C4-2B (cell line): Measurements from ENCODE around the gene PGAM5.

ENCODE experiments used
- H3K27ac ChIP-seq: fragments of 450-650 bp; 2 replicates; pipeline ENCODE4 v1.5.1; 2017
- ZFX ChIP-seq: fragments of 450-650 bp; IDR thresholded peaks from 2 replicates; pipeline ENCODE4 v1.6.1; 2017
- TF ChIP-seq, protein P1 (sequence below): fragments of 450-650 bp; conservative IDR thresholded peaks from 2 replicates; pipeline ENCODE4 v1.5.1; 2017; ENCODE audit warnings: mild to moderate bottlenecking

Gene PGAM5

DNA sequence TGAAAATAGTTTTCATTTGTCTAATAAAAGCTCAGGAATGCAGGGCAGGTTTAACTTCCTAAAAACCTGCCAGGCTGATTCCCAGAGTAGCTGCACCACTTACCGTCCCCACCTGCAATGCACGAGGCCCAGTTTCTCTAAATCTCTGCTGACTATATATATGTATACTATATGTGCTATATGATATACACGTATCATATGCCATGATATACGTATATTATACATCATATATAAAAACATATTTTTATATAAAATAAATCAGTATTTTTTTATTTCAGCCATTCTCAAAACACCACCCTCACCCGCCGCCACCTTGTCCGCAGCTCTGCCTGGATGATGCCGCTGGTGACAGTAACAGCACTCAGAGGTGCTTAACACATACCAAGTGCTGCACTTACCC lies 48.7 kb downstream of the PGAM5 start:
- TF ChIP-seq, protein P1, sequence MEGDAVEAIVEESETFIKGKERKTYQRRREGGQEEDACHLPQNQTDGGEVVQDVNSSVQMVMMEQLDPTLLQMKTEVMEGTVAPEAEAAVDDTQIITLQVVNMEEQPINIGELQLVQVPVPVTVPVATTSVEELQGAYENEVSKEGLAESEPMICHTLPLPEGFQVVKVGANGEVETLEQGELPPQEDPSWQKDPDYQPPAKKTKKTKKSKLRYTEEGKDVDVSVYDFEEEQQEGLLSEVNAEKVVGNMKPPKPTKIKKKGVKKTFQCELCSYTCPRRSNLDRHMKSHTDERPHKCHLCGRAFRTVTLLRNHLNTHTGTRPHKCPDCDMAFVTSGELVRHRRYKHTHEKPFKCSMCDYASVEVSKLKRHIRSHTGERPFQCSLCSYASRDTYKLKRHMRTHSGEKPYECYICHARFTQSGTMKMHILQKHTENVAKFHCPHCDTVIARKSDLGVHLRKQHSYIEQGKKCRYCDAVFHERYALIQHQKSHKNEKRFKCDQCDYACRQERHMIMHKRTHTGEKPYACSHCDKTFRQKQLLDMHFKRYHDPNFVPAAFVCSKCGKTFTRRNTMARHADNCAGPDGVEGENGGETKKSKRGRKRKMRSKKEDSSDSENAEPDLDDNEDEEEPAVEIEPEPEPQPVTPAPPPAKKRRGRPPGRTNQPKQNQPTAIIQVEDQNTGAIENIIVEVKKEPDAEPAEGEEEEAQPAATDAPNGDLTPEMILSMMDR: no peak
- TF ChIP-seq ZFX: no peak

DNA sequence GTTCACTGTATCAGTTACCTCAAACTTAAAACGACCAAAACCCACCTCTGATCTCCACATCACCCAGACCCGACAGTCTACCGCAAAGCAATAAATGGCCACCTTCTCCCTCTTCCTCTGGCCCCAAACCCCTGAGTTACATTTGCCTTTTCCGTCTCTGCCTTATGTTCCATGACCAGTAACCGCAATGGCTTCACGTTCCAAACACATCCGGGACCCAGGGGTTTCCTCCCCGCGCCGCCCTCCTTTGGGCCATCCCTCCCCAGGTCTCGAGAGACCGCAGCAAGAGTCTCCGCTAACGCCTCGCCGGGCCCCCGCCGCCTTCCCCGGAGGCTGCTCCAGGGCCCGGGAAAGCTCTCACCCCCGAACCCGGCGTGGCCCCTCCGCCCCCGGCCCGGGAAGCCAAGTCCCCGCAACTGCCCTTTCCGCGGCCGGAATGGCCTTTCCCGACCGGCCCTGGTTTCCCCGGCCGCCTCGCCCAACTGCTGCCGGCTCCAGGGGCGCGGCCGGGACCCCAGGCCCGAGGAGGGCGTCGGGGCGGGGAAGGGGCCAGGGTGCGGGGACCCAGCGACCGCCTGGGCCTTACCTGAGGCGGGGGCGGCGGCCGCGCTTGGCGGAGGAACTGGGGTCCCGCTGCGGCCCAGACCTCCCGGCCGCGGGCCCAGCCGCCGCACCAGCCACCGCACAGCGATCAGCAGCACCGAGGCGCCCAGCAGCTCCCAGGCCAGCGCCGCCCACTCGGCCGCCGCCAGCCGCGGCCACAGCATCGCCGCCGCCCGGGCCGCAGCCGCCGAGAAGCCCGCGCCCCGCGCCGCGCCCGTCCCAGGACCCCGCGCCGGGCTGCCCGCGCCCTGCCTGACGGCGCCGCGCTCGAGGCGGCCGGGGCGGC lies 50.6 kb downstream of the PGAM5 start, which contains the start of gene ANKLE2:
Gene ANKLE2, minus strand, starts transcription at position 801 of the 889 bp plus-strand sequence. Its CDS starts 34 bp downstream, at position 767.
- TF ChIP-seq, protein P1: no peak
- TF ChIP-seq ZFX: peak; percentile 88
- peak within 1 kb of the TSS; percentile 98 for H3K27ac ChIP-seq

More for the DNA sequence above, 48.7 kb downstream of the PGAM5 start:
- no peak overlapping the region; the same call in 1 of the 2 replicates for H3K27ac ChIP-seq

DNA sequence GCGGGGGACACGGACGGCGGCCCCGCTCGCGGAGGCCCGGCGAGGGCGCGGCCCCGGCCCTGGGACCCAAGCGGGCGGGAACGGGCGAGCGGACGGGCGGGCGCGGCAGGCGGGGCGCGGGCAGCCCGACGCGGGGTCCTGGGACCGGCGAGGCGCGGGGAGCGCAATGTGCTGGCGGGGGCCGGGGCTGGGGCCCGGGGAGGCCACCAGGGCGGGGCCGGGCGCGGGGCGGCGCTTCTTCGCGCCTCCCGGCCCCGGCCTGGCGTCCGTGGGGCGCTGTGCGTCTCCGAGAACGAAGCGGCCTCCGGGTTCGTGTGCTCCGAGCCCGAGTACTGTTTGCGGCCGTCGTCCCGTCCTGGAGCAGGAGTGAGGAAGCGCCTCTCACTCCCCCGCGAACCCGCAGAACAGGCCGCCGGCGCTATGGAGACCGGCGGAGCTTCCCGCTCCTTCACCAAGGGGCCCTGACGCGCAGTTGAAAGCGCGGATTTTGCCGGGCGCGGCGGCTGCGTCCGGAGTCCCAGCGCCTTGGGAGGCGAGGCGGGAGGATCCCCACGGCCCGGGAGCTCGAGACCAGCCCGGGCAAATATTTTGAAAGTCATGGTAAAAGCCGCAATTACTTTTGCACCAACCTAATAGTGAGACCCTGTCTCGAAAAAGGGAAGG lies 51.4 kb downstream of the PGAM5 start:
- peak overlapping the region; percentile 98 for H3K27ac ChIP-seq
- TF ChIP-seq, protein P1: no peak
- TF ChIP-seq ZFX: peak; percentile 36; the same call in 1 of the 2 replicates

DNA sequence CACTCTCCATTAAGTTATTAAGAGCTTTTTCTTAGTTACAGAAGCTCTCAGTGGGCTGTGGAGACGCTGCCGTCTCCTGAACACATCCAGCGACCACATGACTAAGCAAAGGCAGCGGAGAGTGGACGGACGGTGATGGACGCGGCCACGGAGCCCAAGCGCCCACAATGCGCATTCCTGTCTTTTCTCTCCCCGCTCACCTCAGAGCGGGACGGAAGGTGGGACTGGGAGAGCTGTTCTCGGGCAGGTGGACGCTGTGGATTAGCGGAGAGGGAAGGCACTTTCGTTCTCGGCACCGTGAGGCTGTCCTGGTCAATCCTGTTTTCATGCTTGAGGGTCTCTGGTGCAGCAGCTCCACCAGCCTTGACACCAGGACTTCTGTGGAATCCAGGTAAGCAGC lies 53.6 kb downstream of the PGAM5 start:
- H3K27ac ChIP-seq: no peak overlapping the region
- no peak for TF ChIP-seq ZFX
- TF ChIP-seq, protein P1: no peak

DNA sequence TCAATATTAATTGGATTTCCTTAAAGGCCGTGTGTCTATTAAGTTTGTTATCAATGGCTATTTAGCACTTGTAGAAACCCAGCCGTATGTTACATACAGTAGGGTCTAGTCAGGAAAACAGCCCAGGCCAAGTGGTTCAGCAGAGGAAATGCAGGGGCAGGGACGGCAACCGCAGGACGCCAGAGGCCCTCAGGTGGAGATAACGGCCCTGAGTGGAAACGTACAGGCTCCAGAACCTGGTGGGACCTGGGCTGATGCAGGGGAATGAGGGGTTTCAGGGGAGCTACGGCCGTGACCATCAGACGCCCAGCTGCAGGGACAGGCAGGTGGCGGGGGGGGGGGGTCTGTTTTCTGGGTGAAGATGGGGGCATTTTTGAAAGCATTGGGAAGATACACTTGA lies 54.7 kb downstream of the PGAM5 start:
- H3K27ac ChIP-seq: no peak overlapping the region
- TF ChIP-seq, protein P1: no peak
- no peak for TF ChIP-seq ZFX

DNA sequence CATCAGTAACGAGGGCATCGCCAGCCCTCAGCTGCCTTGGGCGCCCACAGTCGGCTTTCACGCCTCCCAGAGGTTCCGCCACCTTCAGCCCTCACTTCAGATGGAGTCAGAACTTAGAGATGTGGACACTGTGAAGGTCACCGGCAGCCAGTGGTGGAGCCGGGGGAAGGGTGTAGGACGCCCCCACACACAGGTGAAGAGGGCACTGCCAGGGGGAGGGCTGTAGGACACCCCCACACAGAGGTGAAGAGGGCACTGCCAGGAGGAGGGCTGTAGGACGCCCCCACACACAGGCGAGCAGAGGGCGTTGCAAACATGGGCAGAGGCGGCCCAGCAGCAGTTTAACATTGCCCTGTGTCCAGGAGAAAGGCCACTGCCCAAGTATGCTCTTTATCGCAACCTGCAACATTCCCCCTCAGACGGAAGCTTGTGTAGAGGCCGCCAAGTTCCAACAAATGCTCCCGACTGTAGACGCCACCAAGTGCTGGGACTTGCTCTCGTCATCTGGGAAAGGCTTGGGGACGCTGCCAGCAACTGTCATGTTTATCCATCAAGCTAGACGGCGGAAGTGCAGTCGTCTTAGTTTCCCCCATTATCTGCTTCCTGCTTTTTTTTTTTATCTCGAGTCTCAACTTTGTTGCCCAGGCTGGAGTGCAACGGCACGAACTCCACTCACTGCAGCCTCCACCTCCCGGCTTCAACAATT lies 55.9 kb downstream of the PGAM5 start:
- H3K27ac ChIP-seq: no peak overlapping the region
- no peak for TF ChIP-seq ZFX
- TF ChIP-seq, protein P1: no peak
